Islet precursor cell (in vitro differentiated cells): ENCODE results near the gene UIMC1.

Source experiments
- DNase-seq: peaks from one replicate; pipeline ENCODE4 v3.0.0-alpha.2; 2018

The UIMC1 gene

DNA sequence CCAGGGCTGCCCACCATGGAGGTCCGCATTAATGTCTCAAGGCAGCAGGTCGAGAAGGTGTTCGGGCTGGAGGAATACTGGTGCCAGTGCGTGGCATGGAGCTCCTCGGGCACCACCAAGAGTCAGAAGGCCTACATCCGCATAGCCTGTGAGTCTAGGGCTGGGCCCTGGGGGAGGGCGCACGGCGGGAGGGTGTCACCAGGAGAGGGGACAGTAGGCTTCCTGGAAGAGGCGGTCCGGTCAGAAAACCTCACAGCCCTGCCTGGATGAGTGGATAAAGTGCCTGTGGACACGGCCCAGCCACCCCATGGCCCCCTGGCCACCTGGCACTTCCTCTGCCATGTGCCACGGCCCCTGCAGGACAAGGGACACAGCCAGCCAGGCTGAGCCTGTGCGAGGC, 138.5 kb downstream of the UIMC1 start:
- no peak for DNase-seq

DNA sequence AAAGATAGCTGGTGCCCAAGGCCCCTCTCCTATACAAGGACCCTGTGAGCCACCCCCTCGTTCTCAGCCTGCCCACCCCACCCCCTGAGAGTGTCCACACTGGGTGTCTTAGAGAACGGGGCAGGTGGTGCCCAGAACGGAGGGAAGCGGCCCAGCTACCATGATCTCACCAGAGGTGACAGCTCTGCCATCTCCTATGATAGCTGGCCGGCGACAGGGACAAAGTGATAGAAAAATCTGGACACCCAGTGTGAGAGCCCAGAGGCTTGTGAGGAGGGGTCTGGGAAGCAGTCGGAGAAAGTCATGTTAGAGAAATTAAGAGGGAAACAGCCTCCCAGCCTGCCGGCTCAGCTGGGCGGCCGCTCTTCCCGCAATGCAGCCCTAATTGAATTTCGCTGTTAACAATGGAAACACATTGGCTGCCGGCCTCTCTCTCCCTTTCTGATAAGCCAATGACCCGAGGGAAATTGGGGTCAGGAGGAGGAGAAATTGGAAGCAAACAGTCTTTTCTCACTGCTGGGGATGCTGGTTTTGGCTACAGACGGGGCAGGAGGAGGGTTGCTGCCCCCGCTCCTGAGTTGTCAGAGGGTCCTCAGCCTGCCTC, 139.8 kb downstream of the UIMC1 start:
- no peak for DNase-seq

DNA sequence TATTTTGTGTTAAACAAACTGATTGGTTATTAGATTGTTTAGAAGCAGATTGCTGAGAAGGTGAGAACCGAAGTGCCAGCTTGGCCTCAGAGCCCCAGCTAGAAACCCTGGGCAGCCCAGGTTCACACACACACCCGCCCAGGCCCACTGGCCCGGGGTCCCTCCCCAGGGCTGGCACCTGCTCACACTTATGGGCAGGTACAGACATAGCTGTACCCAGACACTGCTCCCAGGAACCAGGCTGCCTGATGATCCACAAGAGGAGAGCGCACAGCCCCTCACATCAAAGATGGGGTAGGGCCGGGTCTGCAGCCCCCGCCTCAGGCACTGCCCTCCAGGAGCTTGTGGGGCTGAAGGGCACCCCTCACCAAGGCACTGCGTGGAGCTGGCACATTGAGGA, 140.6 kb downstream of the UIMC1 start:
- no peak for DNase-seq

DNA sequence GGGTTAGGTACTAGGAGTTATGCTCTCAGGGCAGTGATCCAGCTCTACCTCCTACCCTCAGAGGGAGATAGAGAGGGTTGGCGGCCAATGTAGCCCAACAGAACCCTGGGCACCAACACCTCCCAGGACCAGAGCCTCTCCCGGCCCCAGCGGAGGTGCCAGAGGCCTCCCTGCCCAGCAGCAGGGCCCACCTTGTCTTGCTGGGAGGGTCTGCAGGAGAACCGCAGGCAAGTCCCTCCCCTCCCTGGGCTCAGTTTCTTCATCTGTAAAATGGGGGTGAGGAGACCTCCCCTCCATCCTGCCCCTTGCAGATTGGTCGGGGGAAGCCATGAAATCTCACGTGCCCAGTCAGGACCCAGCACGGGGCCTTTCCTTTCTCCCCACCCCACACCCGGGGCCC, 141.8 kb downstream of the UIMC1 start:
- no peak for DNase-seq

DNA sequence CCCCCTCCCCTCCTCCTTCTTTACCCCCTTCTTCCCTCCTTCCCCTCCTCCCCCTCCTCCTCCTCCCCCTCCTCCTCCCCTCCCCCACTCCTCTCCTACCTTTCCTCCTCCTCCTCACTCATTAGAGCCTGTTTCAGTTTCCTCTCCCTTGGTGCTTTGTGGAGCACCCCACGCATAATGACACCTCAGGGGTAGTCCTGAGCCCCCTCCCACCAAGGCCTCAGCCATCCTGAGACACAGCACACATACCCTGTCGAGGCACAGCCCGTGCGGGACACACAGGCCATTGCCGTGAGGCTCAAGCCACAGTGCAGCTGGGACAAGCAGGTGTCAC, 142.8 kb downstream of the UIMC1 start:
- no peak for DNase-seq

DNA sequence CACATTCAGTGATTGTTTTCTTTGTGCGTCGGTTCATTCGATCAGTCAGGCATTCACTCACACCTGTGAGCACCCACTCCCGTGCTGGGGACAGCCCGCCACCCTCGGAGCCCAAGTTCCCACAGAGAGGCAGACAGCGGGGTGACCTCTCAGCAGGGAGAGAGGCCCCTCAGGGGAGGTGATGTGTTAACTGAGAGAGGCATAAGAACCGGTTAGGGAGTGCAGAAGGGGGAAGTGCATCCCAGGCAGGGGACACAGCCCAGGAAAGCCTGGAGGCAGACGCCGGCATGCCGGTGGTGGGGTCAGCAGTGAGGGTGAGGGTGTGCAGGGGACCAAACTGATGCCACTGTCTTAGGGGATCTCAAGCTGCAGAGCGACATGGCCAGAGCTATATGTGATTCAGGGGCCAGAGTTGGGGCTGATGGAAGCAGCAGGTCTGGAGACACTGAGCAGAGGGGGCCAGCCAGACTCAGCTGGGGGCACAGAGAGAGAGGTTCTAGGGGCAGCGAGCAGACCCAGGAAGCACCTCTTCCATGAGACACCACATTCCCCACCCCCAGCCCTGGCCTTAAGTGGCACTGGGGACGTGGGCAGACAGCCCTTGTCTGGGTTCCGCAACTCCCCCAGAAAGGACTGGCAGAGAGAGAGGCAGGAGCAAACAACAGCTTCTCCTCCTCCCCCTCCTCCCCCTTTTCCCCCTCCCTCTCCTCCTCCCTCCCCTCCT, 143.4 kb downstream of the UIMC1 start:
- no peak for DNase-seq

DNA sequence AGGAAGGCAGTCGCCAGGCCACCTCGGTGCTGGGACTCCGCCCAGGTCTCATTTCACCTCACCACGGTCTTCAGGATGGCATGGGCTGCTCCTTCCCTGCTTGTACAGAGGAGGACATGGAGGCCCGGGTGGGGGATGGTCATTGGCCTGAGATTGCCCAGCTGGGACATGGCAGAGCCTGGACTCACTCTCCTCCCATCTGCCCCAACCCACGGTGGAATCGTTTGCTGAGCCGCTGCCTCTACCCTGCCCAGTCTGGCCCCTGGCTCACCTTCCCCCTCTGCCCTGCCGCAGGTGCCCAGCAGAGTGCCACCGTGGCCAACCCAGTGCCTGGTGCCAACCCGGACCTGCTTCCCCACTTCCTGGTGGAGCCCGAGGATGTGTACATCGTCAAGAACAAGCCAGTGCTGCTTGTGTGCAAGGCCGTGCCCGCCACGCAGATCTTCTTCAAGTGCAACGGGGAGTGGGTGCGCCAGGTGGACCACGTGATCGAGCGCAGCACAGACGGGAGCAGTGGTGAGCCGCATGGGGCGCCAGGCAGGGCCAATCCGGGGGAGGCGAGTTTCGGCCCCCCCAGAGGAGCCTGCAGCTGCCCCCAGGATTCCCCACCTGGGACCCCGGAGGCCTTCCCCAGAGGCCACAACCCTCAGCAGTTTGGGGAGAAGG, 144.1 kb downstream of the UIMC1 start:
- no peak for DNase-seq

DNA sequence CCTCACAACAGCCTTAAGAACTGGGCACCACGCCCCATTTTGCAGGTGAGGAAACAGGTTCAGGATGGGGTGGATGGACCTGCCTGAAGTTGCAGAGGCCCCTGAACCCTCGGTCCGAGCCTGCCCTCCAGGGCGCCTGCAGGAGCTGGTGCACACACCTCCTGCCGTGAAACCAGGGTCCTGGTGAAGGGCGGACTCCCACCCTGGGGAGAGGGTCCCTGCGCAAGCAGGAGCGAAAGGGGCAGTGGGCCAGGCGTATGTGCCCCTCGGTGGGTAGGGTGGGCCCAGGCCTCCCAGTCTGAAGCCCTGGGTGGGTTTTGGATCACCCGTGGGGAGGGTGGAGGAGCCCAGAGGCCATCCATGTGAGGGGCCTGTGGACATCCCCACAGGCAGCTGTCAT, 145.3 kb downstream of the UIMC1 start:
- no peak for DNase-seq

DNA sequence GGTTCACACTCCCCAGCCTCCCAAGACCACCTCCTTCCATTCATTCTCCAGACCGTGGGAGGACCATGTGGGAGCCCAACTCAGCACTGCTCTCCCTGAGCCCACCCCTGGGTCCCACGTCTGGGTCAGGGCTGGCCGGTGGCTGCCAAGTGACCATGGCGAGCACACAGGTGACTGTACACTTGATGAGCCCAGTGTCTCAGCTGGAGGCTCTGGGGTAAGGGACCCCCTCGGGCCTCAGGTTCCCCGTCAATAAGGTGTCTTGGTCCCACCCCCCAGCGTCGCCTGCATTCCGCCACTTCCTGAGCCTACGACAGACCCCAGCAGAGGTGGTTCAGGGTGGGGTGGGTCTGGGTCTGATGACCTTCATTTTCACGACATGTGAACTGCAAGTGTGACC, 146.2 kb downstream of the UIMC1 start:
- no peak for DNase-seq

DNA sequence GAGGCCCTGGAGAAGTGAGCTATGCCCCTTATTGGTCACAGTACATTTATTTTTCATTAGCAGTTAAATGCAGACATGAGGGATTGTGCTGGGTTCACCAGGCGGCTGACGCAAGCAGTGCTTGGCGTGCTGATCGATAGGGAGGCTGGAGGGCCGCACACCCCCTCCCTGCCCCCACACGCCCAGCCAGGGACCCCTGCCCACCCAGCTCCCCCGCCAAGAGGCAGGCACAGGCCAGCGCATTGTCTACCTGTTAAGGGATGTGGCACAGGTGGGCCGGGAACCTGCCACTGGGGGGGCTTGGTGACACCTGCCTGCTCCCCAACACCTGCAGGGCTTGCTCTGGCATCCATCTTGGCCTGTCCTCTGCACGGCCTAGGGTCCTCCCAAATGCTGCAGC, 146.7 kb downstream of the UIMC1 start:
- DNase-seq, result no peak

DNA sequence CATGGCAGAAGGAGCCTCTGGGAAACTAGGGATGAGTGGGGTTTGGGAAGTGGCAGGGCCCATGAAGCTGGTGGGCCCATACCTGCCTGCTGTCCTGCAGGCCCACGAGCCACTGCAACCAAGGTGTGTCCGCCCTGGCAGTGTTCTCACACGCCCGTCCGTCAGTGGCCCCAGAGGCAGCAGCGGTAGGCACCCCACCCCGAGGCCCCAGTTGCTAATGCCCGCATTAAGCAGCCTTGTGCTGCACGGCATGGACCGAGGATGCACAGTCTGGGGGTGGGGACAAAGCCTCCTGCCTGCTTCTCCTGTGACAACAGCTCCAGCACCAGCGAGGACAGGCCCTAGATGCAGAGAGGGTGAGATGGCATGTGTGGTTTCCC, 148.7 kb downstream of the UIMC1 start:
- DNase-seq, result no peak

DNA sequence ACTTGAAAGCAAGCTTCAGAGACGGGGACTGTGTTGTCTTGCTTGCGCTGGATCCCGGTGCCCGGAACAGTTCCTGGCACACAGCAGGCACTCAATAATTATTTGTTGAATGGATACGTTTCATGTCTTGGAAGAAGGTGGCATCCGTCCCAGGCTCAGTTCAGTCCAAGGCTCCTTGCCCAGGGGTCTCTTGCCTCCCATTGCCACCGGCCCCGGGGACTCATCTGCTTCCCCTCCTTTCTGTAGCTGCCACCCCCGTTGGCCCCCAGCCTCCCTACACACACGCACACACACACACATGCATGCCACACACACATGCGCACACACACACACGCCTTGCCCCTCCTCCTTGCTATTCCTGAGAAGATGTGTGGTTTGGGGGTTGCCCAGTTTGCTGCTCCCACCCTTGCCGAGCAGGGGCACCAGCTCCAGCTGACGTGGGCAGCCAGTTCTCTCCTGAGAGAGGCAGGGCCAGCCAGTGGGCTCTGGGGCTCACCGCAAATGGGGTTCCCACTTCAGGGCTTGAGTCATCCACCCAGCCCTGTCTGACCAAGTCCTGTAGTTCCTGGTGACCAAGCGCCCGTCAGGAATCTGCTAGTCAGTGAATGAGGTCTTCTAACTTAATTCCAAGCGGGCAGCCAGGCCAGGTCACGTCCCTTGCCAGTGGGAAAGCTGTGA, 149.2 kb downstream of the UIMC1 start:
- no peak for DNase-seq

DNA sequence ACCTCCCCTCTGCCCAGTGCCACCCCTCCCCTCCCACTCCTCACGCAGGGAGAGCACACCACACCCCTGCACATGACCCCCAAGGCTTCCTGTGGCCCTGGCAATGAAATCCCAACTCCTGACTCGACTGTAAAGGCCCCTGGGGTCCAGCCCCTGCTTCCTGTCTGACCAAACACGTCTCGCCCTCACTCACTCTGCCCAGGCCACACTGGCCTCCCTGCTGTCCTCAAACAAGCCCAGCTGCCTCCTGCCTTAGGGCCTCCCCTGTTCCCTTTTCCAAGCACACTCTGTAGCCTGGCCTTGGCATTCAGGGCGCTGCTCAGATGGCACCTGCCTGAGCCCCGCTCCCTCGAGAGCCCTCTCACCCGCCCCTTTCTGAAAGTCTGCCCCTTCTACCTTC, 149.8 kb downstream of the UIMC1 start:
- DNase-seq, result no peak

DNA sequence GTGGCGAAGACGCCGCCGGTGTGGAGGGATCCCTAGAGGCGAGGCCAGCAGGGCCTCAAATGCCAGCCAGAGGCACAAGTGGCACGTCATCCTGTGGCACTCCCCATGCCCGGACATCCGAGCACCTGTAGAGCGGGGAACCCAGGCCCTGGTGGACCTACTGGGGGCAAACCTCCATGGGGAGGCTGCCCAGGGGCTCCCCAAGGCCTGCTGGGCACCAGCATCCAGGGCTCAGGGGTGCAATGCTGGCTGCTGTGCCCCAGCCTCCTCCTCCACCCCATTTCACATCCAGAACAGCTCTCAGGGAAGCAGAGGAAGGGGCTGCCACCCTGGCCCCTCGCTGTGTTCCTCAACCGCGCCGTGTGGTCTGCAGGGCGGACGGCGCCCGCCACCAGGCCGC, 151.0 kb downstream of the UIMC1 start:
- DNase-seq, result no peak
